Endothelial cell (in vitro differentiated cells): ENCODE results near the gene HELLS. TPM values are rescaled to one million over a fixed set of nuclear protein-coding genes. Genes with fewer than 3 reads are reported as not detected.

Experiments
- DNase-seq: peaks from one replicate; pipeline ENCODE4 v3.0.0; 2021; ENCODE audit warnings: low spot score
- H3K27ac Mint-ChIP-seq: one replicate; pipeline ENCODE4 v1.8.0; 2021; ENCODE audit warnings: mixed read lengths, inconsistent platforms; ENCODE audit not compliant: unreplicated experiment
- H3K27me3 Mint-ChIP-seq: one replicate; pipeline ENCODE4 v1.8.0; 2021; ENCODE audit warnings: mild to moderate bottlenecking, moderate library complexity, mixed read lengths, inconsistent platforms; ENCODE audit not compliant: unreplicated experiment
- H3K36me3 Mint-ChIP-seq: one replicate; pipeline ENCODE4 v1.8.0; 2021; ENCODE audit warnings: mild to moderate bottlenecking, low read depth, mixed read lengths, inconsistent platforms; ENCODE audit not compliant: unreplicated experiment
- H3K4me1 Mint-ChIP-seq: one replicate; pipeline ENCODE4 v1.8.0; 2021; ENCODE audit warnings: mild to moderate bottlenecking, mixed read lengths, inconsistent platforms; ENCODE audit not compliant: unreplicated experiment
- H3K4me3 Mint-ChIP-seq: one replicate; pipeline ENCODE4 v1.8.0; 2021; ENCODE audit warnings: mild to moderate bottlenecking, mixed read lengths, inconsistent platforms; ENCODE audit not compliant: unreplicated experiment
- H3K9me3 Mint-ChIP-seq: one replicate; pipeline ENCODE4 v1.8.0; 2021; ENCODE audit warnings: mixed read lengths, inconsistent platforms; ENCODE audit not compliant: unreplicated experiment
- CTCF ChIP-seq: fragments of 200-600 bp; sonication (generic); IDR thresholded peaks from one replicate; pipeline ENCODE4 v1.5.0; 2021; ENCODE audit warnings: antibody characterized with exemption; ENCODE audit not compliant: unreplicated experiment
- total RNA-seq: library from RNA; stranded (reverse); fragmentation: NEBNext Ultra II Directional; extraction: Animal tissue kit (Norgen Biotek cat#: 25700); gene quantifications from one replicate; pipeline ENCODE4 v1.2.1, GENCODE V29; 2021; ENCODE audit not compliant: unreplicated experiment

Gene HELLS
- total RNA-seq, 1 donor from 2014 or later, result 58.8 TPM

- Mint-ChIP-seq H3K27me3 (no peaks in the 10 kb centered on the region), H3K4me1 (peaks cover 11% of the 10 kb centered on the region), H3K9me3 (no peaks in the 10 kb centered on the region), H3K36me3 (peaks cover 6% of the 10 kb centered on the region), H3K27ac (no peak overlapping the region), H3K4me3 (no peak overlapping the region)
- no peak for DNase-seq
- TF ChIP-seq CTCF, result no peak
Measured at GRCh38 chr10:94607111-94607510, 61.5 kb downstream of the HELLS start.

GRCh38 chr10:94608559-94608958, 63.0 kb downstream of the HELLS start:
- DNase-seq, result no peak
- no peak for TF ChIP-seq CTCF
- H3K36me3 Mint-ChIP-seq, result peaks cover 6% of the 10 kb centered on the region
- no peak overlapping the region for H3K4me3 Mint-ChIP-seq
- H3K4me1 Mint-ChIP-seq, result peaks cover under 1% of the 10 kb centered on the region
- no peak overlapping the region for H3K27ac Mint-ChIP-seq
- no peaks in the 10 kb centered on the region for H3K9me3 Mint-ChIP-seq
- H3K27me3 Mint-ChIP-seq, result no peaks in the 10 kb centered on the region

GRCh38 chr10:94614558-94614957, 69.0 kb downstream of the HELLS start:
- no peak for DNase-seq
- no peak overlapping the region for H3K4me3 Mint-ChIP-seq
- peaks cover 5% of the 10 kb centered on the region for H3K36me3 Mint-ChIP-seq
- TF ChIP-seq CTCF, result no peak
- no peaks in the 10 kb centered on the region for H3K4me1 Mint-ChIP-seq
- H3K9me3 Mint-ChIP-seq, result no peaks in the 10 kb centered on the region
- H3K27me3 Mint-ChIP-seq, result no peaks in the 10 kb centered on the region
- no peak overlapping the region for H3K27ac Mint-ChIP-seq

GRCh38 chr10:94617389-94617944, 71.9 kb downstream of the HELLS start:
- Mint-ChIP-seq H3K36me3 (no peaks in the 10 kb centered on the region), H3K4me1 (no peaks in the 10 kb centered on the region), H3K27me3 (no peaks in the 10 kb centered on the region), H3K4me3 (no peak overlapping the region), H3K27ac (no peak overlapping the region), H3K9me3 (no peaks in the 10 kb centered on the region)
- no peak for DNase-seq
- no peak for TF ChIP-seq CTCF

GRCh38 chr10:94622666-94623205, 77.1 kb downstream of the HELLS start:
- TF ChIP-seq CTCF, result no peak
- H3K27me3 Mint-ChIP-seq, result no peaks in the 10 kb centered on the region
- no peaks in the 10 kb centered on the region for H3K9me3 Mint-ChIP-seq
- no peak for DNase-seq
- no peak overlapping the region for H3K4me3 Mint-ChIP-seq
- H3K27ac Mint-ChIP-seq, result no peak overlapping the region
- H3K36me3 Mint-ChIP-seq, result peaks cover 4% of the 10 kb centered on the region
- H3K4me1 Mint-ChIP-seq, result peaks cover 5% of the 10 kb centered on the region
